ENCODE data around the gene AQP3. TPM values are rescaled to one million over a fixed set of nuclear protein-coding genes. Genes with fewer than 3 reads are reported as not detected.

Gene AQP3
- total and polyA plus RNA-seq, 2 of the 13 experiments (the other 11 are each of a cell fraction or from before 2014, with no cell fraction given), result 1.4 to 5.5 TPM

DNA sequence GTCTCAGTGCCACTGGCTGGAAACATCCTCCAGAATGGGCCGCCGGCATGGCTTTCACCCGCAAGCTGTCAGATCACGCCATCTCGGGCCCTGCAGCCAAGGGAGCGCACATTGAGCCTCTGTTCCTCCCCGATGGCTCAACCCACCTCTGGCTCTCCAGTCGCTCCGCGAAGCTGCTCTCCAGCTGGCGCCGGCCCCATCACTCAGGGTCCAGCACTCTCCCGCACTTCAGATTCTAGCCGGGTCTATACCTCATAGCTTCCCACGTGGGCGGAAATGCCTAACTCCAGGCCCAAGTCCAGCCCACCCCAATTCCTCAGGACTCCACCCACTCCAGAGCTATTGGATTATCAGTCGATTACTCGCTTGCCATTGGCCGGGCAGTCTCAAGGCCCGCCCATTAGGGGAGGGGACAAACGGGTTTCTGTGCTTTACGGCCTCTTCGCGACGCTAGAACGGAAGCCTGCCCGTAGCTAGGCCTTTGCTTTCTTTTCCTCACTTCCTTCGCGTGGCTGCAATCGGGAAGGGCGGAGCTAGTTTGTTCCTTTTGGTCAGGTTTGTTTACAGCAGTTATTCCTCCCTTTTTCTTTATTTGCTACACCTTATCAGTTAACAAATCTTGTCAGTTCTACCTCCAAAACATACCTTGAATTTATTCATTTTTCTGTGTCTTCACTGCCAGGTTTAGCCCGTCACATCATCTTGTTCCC lies 26.4 kb upstream of the AQP3 start, which contains the start of gene NOL6 (continued):
- peak; percentile 57; the same call in 1 of the 2 replicates for TF ChIP-seq MIXL1 (CRISPR knock-in tag; IDR thresholded peaks at IDR 0.05)
- no peak for TF ChIP-seq KIAA2018 (CRISPR knock-in tag; IDR thresholded peaks at IDR 0.05; ENCODE audit: borderline replicate concordance)
- no peak; the same call in 1 of the 2 replicates for TF ChIP-seq ETV6 (CRISPR knock-in tag; conservative IDR thresholded peaks at IDR 0.05)
- no peak for TF ChIP-seq NFRKB (IDR thresholded peaks at IDR 0.05)
- TF ChIP-seq ZSCAN9 (CRISPR knock-in tag; IDR thresholded peaks at IDR 0.05; ENCODE audit: borderline replicate concordance), result peak; percentile 35; the same call in 1 of the 2 replicates
- TF ChIP-seq ZNF235 (CRISPR knock-in tag; IDR thresholded peaks at IDR 0.05; ENCODE audit: borderline replicate concordance), result no peak
- TF ChIP-seq SNRNP70 (IDR thresholded peaks at IDR 0.05; ENCODE audit: low read depth, low read length), result no peak
- no peak for TF ChIP-seq FOXJ3 (CRISPR knock-in tag; IDR thresholded peaks at IDR 0.05; ENCODE audit: borderline replicate concordance)
- TF ChIP-seq KLF13 (CRISPR knock-in tag; IDR thresholded peaks at IDR 0.05), result no peak
- no peak; the same call in 1 of the 2 replicates for TF ChIP-seq ZNF598 (CRISPR knock-in tag; IDR thresholded peaks at IDR 0.05; ENCODE audit: borderline replicate concordance)
- TF ChIP-seq GMEB2 (CRISPR knock-in tag; IDR thresholded peaks at IDR 0.05; ENCODE audit: low read depth), result no peak
- TF ChIP-seq IKZF1 (IDR thresholded peaks at IDR 0.05), result no peak
- TF ChIP-seq SETDB1 (CRISPR knock-in tag; IDR thresholded peaks at IDR 0.05; ENCODE audit: borderline replicate concordance), result no peak
- no peak for TF ChIP-seq ZNF775 (CRISPR knock-in tag; IDR thresholded peaks at IDR 0.05; ENCODE audit: borderline replicate concordance)
- TF ChIP-seq, protein P1, sequence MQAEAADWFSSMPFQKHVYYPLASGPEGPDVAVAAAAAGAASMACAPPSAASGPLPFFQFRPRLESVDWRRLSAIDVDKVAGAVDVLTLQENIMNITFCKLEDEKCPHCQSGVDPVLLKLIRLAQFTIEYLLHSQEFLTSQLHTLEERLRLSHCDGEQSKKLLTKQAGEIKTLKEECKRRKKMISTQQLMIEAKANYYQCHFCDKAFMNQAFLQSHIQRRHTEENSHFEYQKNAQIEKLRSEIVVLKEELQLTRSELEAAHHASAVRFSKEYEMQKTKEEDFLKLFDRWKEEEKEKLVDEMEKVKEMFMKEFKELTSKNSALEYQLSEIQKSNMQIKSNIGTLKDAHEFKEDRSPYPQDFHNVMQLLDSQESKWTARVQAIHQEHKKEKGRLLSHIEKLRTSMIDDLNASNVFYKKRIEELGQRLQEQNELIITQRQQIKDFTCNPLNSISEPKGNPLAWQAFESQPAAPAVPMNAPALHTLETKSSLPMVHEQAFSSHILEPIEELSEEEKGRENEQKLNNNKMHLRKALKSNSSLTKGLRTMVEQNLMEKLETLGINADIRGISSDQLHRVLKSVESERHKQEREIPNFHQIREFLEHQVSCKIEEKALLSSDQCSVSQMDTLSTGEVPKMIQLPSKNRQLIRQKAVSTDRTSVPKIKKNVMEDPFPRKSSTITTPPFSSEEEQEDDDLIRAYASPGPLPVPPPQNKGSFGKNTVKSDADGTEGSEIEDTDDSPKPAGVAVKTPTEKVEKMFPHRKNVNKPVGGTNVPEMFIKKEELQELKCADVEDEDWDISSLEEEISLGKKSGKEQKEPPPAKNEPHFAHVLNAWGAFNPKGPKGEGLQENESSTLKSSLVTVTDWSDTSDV (CRISPR knock-in tag; IDR thresholded peaks at IDR 0.05), result no peak
- TF ChIP-seq ZNF766 (CRISPR knock-in tag; IDR thresholded peaks at IDR 0.05; ENCODE audit: borderline replicate concordance), result 0 out of 2 replicates have a peak, but pooled peaks have one; percentile 24
- 0 out of 2 replicates have a peak, but pooled peaks have one; percentile 29 for TF ChIP-seq ZNF468 (CRISPR knock-in tag; IDR thresholded peaks at IDR 0.05)
- TF ChIP-seq CENPX (CRISPR knock-in tag; IDR thresholded peaks at IDR 0.05), result no peak

Data from HepG2 (cell line).